Fibroblast of lung (primary cell): ENCODE data around the gene MARCHF2. TPM values are rescaled to one million over a fixed set of nuclear protein-coding genes. Genes with fewer than 3 reads are reported as not detected.

Source experiments
- DNase-seq, 2 donors: peaks; one replicate each; pipeline versions ENCODE4 v3.0.0 to v3.0.0-alpha.2; 2010; ENCODE audit warnings: low read depth in 2 of 2
- H2AFZ ChIP-seq: 2 replicates; pipeline ENCODE4 v1.5.1; 2012; ENCODE audit warnings: low read length, control low read depth, inconsistent platforms
- H3K27ac ChIP-seq: 2 replicates; pipeline ENCODE4 v1.5.1; 2011; ENCODE audit warnings: low read length, control low read depth; ENCODE audit not compliant: insufficient read depth
- H3K27me3 ChIP-seq: 2 replicates; pipeline ENCODE4 v1.5.1; 2011; ENCODE audit warnings: mild to moderate bottlenecking, low read length; ENCODE audit not compliant: control insufficient read depth, insufficient read depth
- H3K36me3 ChIP-seq: 2 replicates; pipeline ENCODE4 v1.5.1; 2011; ENCODE audit warnings: low read length; ENCODE audit not compliant: control insufficient read depth, insufficient read depth
- H3K4me1 ChIP-seq: 2 replicates; pipeline ENCODE4 v1.5.1; 2011; ENCODE audit warnings: low read length; ENCODE audit not compliant: control insufficient read depth, insufficient read depth; ENCODE audit errors: extremely low read depth
- H3K4me2 ChIP-seq: 2 replicates; pipeline ENCODE4 v1.5.1; 2011; ENCODE audit warnings: low read length, control low read depth; ENCODE audit not compliant: insufficient read depth; ENCODE audit errors: extremely low read depth
- H3K4me3 ChIP-seq, 4 experiments: fragments of 200-600 bp in 1 of 4; sonication (generic) in 1 of 4; replicated peaks in 1 of 4; 2 replicates each; pipeline ENCODE4 v1.5.1; 2011 to 2016; ENCODE audit warnings: low read length in 4 of 4, low read depth in 3 of 4, mild to moderate bottlenecking in 3 of 4, control low read depth in 2 of 4, inconsistent platforms in 1 of 4, mixed read lengths in 1 of 4; ENCODE audit not compliant: insufficient read depth in 1 of 4; ENCODE audit errors: control extremely low read depth in 1 of 4
- H3K79me2 ChIP-seq: 2 replicates; pipeline ENCODE4 v1.5.1; 2012; ENCODE audit warnings: mild to moderate bottlenecking, low read length, inconsistent platforms; ENCODE audit not compliant: control insufficient read depth, insufficient read depth
- H3K9ac ChIP-seq: 2 replicates; pipeline ENCODE4 v1.5.1; 2011; ENCODE audit warnings: mild to moderate bottlenecking, low read length, control low read depth; ENCODE audit not compliant: insufficient read depth
- H3K9me3 ChIP-seq: 2 replicates; pipeline ENCODE4 v1.5.1; 2012; ENCODE audit warnings: low read depth, low read length; ENCODE audit not compliant: control insufficient read depth, insufficient read depth
- H4K20me1 ChIP-seq: 2 replicates; pipeline ENCODE4 v1.5.1; 2011; ENCODE audit warnings: low read length; ENCODE audit not compliant: control insufficient read depth, insufficient read depth; ENCODE audit errors: extremely low read depth
- EZH2 ChIP-seq: IDR thresholded peaks from 2 replicates; pipeline ENCODE4 v1.5.1; 2012; ENCODE audit warnings: low read length, control low read depth, mild to moderate bottlenecking; ENCODE audit errors: missing control alignments
- polyA plus RNA-seq, 2 donors: library from polyadenylated mRNA; depleted of rRNA in 1 of 2; stranded (reverse) in 1 of 2; unstranded in 1 of 2; fragments of >200 nt; gene quantifications; 2 replicates each; pipeline ENCODE4 v1.2.1, GENCODE V29; 2011 to 2012; ENCODE audit warnings: missing spikeins in 1 of 2
- total RNA-seq: library from RNA; depleted of rRNA; stranded (reverse); fragments of >200 nt; gene quantifications from 2 replicates; pipeline ENCODE4 v1.2.1, GENCODE V29; 2014
- TF ChIP-seq, protein P1 (sequence below), 2 donors: IDR thresholded peaks in 1 of 2; conservative IDR thresholded peaks in 1 of 2; 1 replicate in 1 of 2; 2 replicates in 1 of 2; pipeline ENCODE4 v1.5.1; 2011 to 2012; ENCODE audit warnings: low read length in 2 of 2, control low read depth in 1 of 2, inconsistent platforms in 1 of 2, low read depth in 1 of 2, mild to moderate bottlenecking in 1 of 2

MARCHF2 gene
- total and polyA plus RNA-seq, 2 donors (not counting 1 experiment from before 2014, with no cell fraction given), result 16.8 to 90.8 TPM

DNA sequence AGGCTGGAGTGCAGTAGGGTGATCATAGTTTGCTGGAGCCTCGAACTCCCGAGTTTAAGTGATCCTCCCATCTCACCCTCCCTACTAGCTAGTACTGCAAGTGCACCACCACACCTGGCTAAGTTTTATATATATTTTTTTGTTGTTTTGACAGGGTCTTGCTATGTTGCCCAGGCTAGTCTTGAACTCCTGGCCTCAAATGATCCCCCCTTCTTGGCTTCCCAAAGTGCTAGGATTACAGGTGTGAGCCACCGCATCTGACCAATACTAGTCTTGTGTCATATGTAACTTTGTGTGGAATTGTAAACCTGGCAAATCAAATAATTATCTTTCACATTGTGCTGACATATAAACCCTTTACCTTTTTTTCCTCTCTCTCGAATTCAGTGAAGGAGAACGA is 41.9 kb downstream of the MARCHF2 start:
- Histone ChIP-seq H3K27me3 (no peaks in the 10 kb centered on the region), H3K4me1 (peaks cover 25% of the 10 kb centered on the region), H3K4me3 (no peak overlapping the region), H3K4me2 (no peak overlapping the region), H2AFZ (no peak overlapping the region), H3K9me3 (no peaks in the 10 kb centered on the region), H3K79me2 (peaks cover 95% of the 10 kb centered on the region), H4K20me1 (peaks cover 4% of the 10 kb centered on the region), H3K9ac (no peak overlapping the region), H3K36me3 (peaks cover 2% of the 10 kb centered on the region), H3K27ac (no peak overlapping the region)
- TF ChIP-seq EZH2, result no peak
- TF ChIP-seq, protein P1, sequence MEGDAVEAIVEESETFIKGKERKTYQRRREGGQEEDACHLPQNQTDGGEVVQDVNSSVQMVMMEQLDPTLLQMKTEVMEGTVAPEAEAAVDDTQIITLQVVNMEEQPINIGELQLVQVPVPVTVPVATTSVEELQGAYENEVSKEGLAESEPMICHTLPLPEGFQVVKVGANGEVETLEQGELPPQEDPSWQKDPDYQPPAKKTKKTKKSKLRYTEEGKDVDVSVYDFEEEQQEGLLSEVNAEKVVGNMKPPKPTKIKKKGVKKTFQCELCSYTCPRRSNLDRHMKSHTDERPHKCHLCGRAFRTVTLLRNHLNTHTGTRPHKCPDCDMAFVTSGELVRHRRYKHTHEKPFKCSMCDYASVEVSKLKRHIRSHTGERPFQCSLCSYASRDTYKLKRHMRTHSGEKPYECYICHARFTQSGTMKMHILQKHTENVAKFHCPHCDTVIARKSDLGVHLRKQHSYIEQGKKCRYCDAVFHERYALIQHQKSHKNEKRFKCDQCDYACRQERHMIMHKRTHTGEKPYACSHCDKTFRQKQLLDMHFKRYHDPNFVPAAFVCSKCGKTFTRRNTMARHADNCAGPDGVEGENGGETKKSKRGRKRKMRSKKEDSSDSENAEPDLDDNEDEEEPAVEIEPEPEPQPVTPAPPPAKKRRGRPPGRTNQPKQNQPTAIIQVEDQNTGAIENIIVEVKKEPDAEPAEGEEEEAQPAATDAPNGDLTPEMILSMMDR (conservative IDR thresholded peaks at IDR 0.05 in 1 of 2, IDR thresholded peaks at IDR 0.05 in 1 of 2; ENCODE audit: low read depth in 1 of 2, low read length in 2 of 2), result no peak
- no peak for DNase-seq

DNA sequence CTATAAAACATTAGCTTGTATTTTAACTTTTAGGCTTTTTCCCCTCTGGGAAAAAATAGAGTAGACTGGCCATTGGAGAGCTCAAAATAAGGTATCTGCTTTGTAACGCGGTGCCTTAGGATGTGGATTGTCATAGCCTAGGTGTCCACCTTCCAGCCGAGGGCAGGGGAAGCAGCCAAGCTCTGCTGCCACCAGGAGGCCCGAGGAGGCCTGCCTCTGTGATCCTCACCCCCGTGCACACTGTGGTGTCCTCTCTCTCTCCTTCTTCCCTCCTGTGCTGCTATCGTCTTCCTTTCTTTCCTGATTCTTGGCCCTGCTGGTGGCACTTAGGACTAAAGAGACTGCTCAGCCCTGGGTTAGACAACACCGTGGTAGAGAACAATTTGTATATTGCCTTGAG is 43.0 kb downstream of the MARCHF2 start:
- no peak overlapping the region for H3K27ac ChIP-seq
- H4K20me1 ChIP-seq, result peaks cover 4% of the 10 kb centered on the region
- H3K27me3 ChIP-seq, result no peaks in the 10 kb centered on the region
- peaks cover 32% of the 10 kb centered on the region for H3K4me1 ChIP-seq
- peaks cover 95% of the 10 kb centered on the region for H3K79me2 ChIP-seq
- H3K36me3 ChIP-seq, result peaks cover 2% of the 10 kb centered on the region
- no peak for DNase-seq
- TF ChIP-seq EZH2, result no peak
- TF ChIP-seq, protein P1 (conservative IDR thresholded peaks at IDR 0.05 in 1 of 2, IDR thresholded peaks at IDR 0.05 in 1 of 2; ENCODE audit: low read depth in 1 of 2, low read length in 2 of 2), result peak in 1 of 2 donors; percentile 20
- H3K4me2 ChIP-seq, result no peak overlapping the region
- H3K9ac ChIP-seq, result no peak overlapping the region
- H3K9me3 ChIP-seq, result no peaks in the 10 kb centered on the region
- no peak overlapping the region for H3K4me3 ChIP-seq
- H2AFZ ChIP-seq, result no peak overlapping the region

DNA sequence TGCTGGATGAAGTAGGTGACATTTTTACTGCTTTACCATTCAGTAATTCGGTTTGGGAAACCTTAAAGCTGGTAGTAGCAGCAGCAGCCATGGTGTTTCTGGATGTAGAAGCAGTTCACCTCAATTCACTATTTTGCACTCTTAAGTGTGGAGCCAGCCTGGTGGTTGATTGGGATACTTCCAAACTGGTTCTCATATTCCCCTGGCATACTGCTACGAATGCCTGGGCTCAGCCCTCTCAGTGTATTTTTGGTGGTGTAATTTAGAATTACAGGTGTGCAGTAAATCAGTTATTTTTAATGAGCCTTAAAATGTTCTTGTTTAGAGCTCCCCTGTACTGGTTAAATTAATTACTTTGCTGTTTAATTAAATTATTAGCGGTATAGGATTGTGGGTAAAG is 44.1 kb downstream of the MARCHF2 start:
- Histone ChIP-seq H3K9me3 (no peaks in the 10 kb centered on the region), H3K9ac (no peak overlapping the region), H4K20me1 (peaks cover 4% of the 10 kb centered on the region), H3K79me2 (peaks cover 95% of the 10 kb centered on the region), H3K27ac (no peak overlapping the region), H3K27me3 (no peaks in the 10 kb centered on the region), H2AFZ (no peak overlapping the region), H3K4me2 (no peak overlapping the region), H3K36me3 (peaks cover 4% of the 10 kb centered on the region), H3K4me3 (no peak overlapping the region), H3K4me1 (peaks cover 32% of the 10 kb centered on the region)
- DNase-seq, result no peak
- TF ChIP-seq, protein P1 (conservative IDR thresholded peaks at IDR 0.05 in 1 of 2, IDR thresholded peaks at IDR 0.05 in 1 of 2; ENCODE audit: low read depth in 1 of 2, low read length in 2 of 2), result no peak
- no peak for TF ChIP-seq EZH2
